A673 (cell line): Measurements from ENCODE around the gene CRACDL. TPM values are rescaled to one million over a fixed set of nuclear protein-coding genes. Genes with fewer than 3 reads are reported as not detected.

Experiments
- BruUV-seq: library from RNA; stranded (reverse); fragments of 400-500 nt; replicated peaks from 2 replicates; lab custom pipeline; 2021; lab: Mats Ljungman, UMichigan
- CTCF ChIA-PET: fragments of 300-600 bp; sonication (Branson Sonifier 250); formaldehyde crosslinking; loops from one replicate; lab custom pipeline; 2022; ENCODE audit warnings: antibody characterized with exemption; lab: Charles Lee
- POLR2A ChIA-PET: fragments of 300-600 bp; sonication (Branson Sonifier 250); formaldehyde crosslinking; loops from one replicate; lab custom pipeline; 2022; ENCODE audit warnings: antibody characterized with exemption; ENCODE audit not compliant: low non-redundant PET; lab: Charles Lee
- DNase-seq: peaks from one replicate; pipeline ENCODE4 v3.0.0-alpha.2; 2015; ENCODE audit warnings: low spot score
- H3K27ac ChIP-seq: fragments of 200-600 bp; sonication (generic); 2 replicates; pipeline ENCODE4 v1.5.1; 2016; ENCODE audit warnings: mixed run types, low read depth, mild to moderate bottlenecking, mixed read lengths, antibody characterized with exemption, low read length; ENCODE audit not compliant: poor library complexity, severe bottlenecking
- H3K27me3 ChIP-seq: fragments of 200-600 bp; sonication (generic); replicated peaks from 2 replicates; pipeline ENCODE4 v1.6.1; 2017; ENCODE audit warnings: mixed run types, low read depth, mild to moderate bottlenecking, mixed read lengths, antibody characterized with exemption, low read length; ENCODE audit not compliant: insufficient read depth, poor library complexity
- H3K36me3 ChIP-seq: fragments of 200-600 bp; sonication (generic); 2 replicates; pipeline ENCODE4 v1.6.1; 2016; ENCODE audit warnings: mixed run types, mild to moderate bottlenecking, mixed read lengths, antibody characterized with exemption, low read length; ENCODE audit not compliant: insufficient read depth, poor library complexity, severe bottlenecking
- H3K4me1 ChIP-seq: fragments of 200-600 bp; sonication (generic); 2 replicates; pipeline ENCODE4 v1.6.1; 2017; ENCODE audit warnings: mixed run types, mild to moderate bottlenecking, mixed read lengths, antibody characterized with exemption, low read length; ENCODE audit not compliant: insufficient read depth, poor library complexity, severe bottlenecking
- H3K4me3 ChIP-seq: fragments of 200-600 bp; sonication (generic); 2 replicates; pipeline ENCODE4 v1.5.1; 2016; ENCODE audit warnings: low read depth, mixed run types, mild to moderate bottlenecking, mixed read lengths, low read length; ENCODE audit not compliant: poor library complexity, severe bottlenecking
- H3K9me3 ChIP-seq: fragments of 200-600 bp; sonication (generic); 2 replicates; pipeline ENCODE4 v1.6.1; 2016; ENCODE audit warnings: mixed run types, low read depth, mild to moderate bottlenecking, mixed read lengths, antibody characterized with exemption, low read length; ENCODE audit not compliant: poor library complexity, severe bottlenecking
- CTCF ChIP-seq: fragments of 300-800, 200-600 bp; sonication (generic); conservative IDR thresholded peaks from 2 replicates; pipeline ENCODE4 v1.5.1; 2017; ENCODE audit warnings: low read depth, mild to moderate bottlenecking, antibody characterized with exemption, low read length, moderate library complexity, mixed read lengths
- EZH2 ChIP-seq: fragments of 200-600 bp; sonication (generic); IDR thresholded peaks from 2 replicates; pipeline ENCODE4 v1.6.1; 2017; ENCODE audit warnings: borderline replicate concordance, low read depth, mild to moderate bottlenecking, mixed read lengths, antibody characterized with exemption, low read length; ENCODE audit not compliant: poor library complexity, severe bottlenecking
- intact Hi-C: fragments of 100-400 bp; cut with micrococcal nuclease; formaldehyde crosslinking; loops from one replicate; pipeline ENCODE4 v1.10.0; 2022; ENCODE audit not compliant: unreplicated experiment
- total RNA-seq: library from RNA; stranded (reverse); gene quantifications from 2 replicates; pipeline ENCODE4 v1.2.3, GENCODE V29; 2021

Gene CRACDL
- total RNA-seq, 1 experiment from 2014 or later, result not detected

- intact Hi-C loops, result no loop called here
- no peaks in the 10 kb centered on the region for H3K9me3 ChIP-seq
- no peak overlapping the region for H3K27ac ChIP-seq
- no peak for DNase-seq
- peaks cover 6% of the 10 kb centered on the region for H3K4me1 ChIP-seq
- no peaks in the 10 kb centered on the region for H3K36me3 ChIP-seq
- TF ChIP-seq EZH2 (no peak), CTCF (no peak)
- H3K4me3 ChIP-seq, result no peak overlapping the region
- ChIA-PET CTCF (no interaction called here), POLR2A (no interaction called here)
- peaks cover 1% of the 10 kb centered on the region for H3K27me3 ChIP-seq
- BruUV-seq, result no TSS peak
These were observed 127.5 kb downstream of the CRACDL start for GRCh38 chr2:98808546-98808945.

DNA sequence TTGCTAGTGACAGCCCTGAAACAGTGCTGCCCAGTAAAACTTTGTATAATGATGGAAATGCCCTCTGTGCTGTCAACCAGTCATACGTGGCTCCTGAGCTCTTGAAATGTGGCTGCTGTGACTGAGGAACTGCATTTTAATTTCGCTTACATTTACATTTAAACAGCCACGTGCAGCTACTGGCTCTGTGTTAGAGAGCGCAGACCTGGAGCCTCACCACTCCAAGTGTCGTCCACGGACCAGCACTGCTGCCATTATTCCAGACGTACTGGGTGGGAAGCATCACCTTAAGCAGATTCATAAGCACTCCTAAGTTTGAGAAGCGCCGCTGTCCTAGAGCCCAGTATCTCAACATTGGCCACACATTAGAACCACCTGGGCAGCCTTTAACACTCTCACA is 128.1 kb downstream of the CRACDL start:
- Histone ChIP-seq H3K27ac (no peak overlapping the region), H3K9me3 (no peaks in the 10 kb centered on the region), H3K36me3 (no peaks in the 10 kb centered on the region), H3K27me3 (no peaks in the 10 kb centered on the region), H3K4me3 (no peak overlapping the region), H3K4me1 (peaks cover 6% of the 10 kb centered on the region)
- CTCF ChIA-PET, result no interaction called here
- intact Hi-C loops, result no loop called here
- TF ChIP-seq EZH2 (no peak), CTCF (no peak)
- DNase-seq, result no peak
- no TSS peak for BruUV-seq
- POLR2A ChIA-PET, result no interaction called here

- no TSS peak for BruUV-seq
- Histone ChIP-seq H3K36me3 (no peaks in the 10 kb centered on the region), H3K9me3 (no peaks in the 10 kb centered on the region), H3K4me3 (no peak overlapping the region), H3K27ac (no peak overlapping the region), H3K4me1 (peaks cover 6% of the 10 kb centered on the region), H3K27me3 (no peaks in the 10 kb centered on the region)
- ChIA-PET CTCF (no interaction called here), POLR2A (no interaction called here)
- intact Hi-C loops, result no loop called here
- TF ChIP-seq CTCF (no peak), EZH2 (no peak)
- no peak for DNase-seq
These were observed 128.8 kb downstream of the CRACDL start for GRCh38 chr2:98807221-98807620.
